CD4-positive, alpha-beta T cell (primary cell): ENCODE measurements around the gene MICAL2. TPM values are rescaled to one million over a fixed set of nuclear protein-coding genes. Genes with fewer than 3 reads are reported as not detected.

Source experiments
- ATAC-seq: fragments of 200-7000 bp; cut with Tn5 transposase; one replicate; pipeline ENCODE4 v1.10.0; 2022; ENCODE audit warnings: mild to moderate bottlenecking; ENCODE audit not compliant: poor library complexity
- CTCF ChIA-PET: fragments of 350-600 bp; sonication (Branson Sonifier 250); formaldehyde crosslinking; loops from one replicate; lab custom pipeline; 2021; ENCODE audit warnings: antibody characterized with exemption, inconsistent platforms; lab: Charles Lee
- POLR2A ChIA-PET: fragments of 350-600 bp; sonication (Branson Sonifier 250); formaldehyde crosslinking; loops from one replicate; lab custom pipeline; 2021; ENCODE audit warnings: antibody characterized with exemption, inconsistent platforms; lab: Charles Lee
- DNase-seq, 14 experiments: peaks; one replicate each; pipeline ENCODE4 v3.0.0-alpha.2; 2013 to 2020; ENCODE audit warnings: mixed read lengths in 2 of 14
- H3K27ac ChIP-seq, 2 donors: one replicate each; pipeline versions ENCODE4 v1.5.1 to v1.7.0; 2013; ENCODE audit warnings: low read length in 2 of 2, low read depth in 1 of 2, mild to moderate bottlenecking in 1 of 2
- H3K27me3 ChIP-seq, 2 experiments: 1 replicate in 1 of 2; 2 replicates in 1 of 2; pipeline versions ENCODE4 v1.6.1 to v1.7.0; 2013; ENCODE audit warnings: low read length in 2 of 2, control low read depth in 1 of 2, mild to moderate bottlenecking in 1 of 2, moderate library complexity in 1 of 2; ENCODE audit not compliant: insufficient read depth in 2 of 2, control insufficient read depth in 1 of 2
- H3K36me3 ChIP-seq: one replicate; pipeline ENCODE4 v1.6.1; 2013; ENCODE audit warnings: low read length, control low read depth; ENCODE audit not compliant: insufficient read depth
- H3K4me1 ChIP-seq: one replicate; pipeline ENCODE4 v1.6.1; 2013; ENCODE audit warnings: low read length, control low read depth; ENCODE audit not compliant: insufficient read depth
- H3K4me3 ChIP-seq: one replicate; pipeline ENCODE4 v1.5.1; 2013; ENCODE audit warnings: mild to moderate bottlenecking, low read length, moderate library complexity
- H3K9me3 ChIP-seq, 2 experiments: 1 replicate in 1 of 2; 2 replicates in 1 of 2; pipeline versions ENCODE4 v1.6.1 to v1.7.0; 2013; ENCODE audit warnings: low read length in 2 of 2, mild to moderate bottlenecking in 2 of 2, control low read depth in 1 of 2, moderate library complexity in 1 of 2; ENCODE audit not compliant: control insufficient read depth in 1 of 2, insufficient read depth in 1 of 2
- H3K27ac Mint-ChIP-seq: one replicate; pipeline ENCODE4 v1.8.0; 2020; ENCODE audit warnings: mixed read lengths
- H3K27me3 Mint-ChIP-seq: one replicate; pipeline ENCODE4 v1.8.0; 2021; ENCODE audit warnings: mixed read lengths
- H3K36me3 Mint-ChIP-seq: one replicate; pipeline ENCODE4 v1.8.0; 2021; ENCODE audit warnings: low read depth, mixed read lengths
- H3K4me1 Mint-ChIP-seq: one replicate; pipeline ENCODE4 v1.8.0; 2021; ENCODE audit warnings: low read depth, mixed read lengths
- H3K4me3 Mint-ChIP-seq: one replicate; pipeline ENCODE4 v1.8.0; 2020; ENCODE audit warnings: mild to moderate bottlenecking, mixed read lengths
- H3K9me3 Mint-ChIP-seq: one replicate; pipeline ENCODE4 v1.8.0; 2020; ENCODE audit warnings: mixed read lengths
- intact Hi-C, 2 experiments: fragments of 100-400 bp; cut with DNase I in 1 of 2; cut with micrococcal nuclease in 1 of 2; formaldehyde crosslinking; loops; one replicate each; pipeline versions ENCODE4 v1.15.1 to v1.9.0; 2023 to 2025; cut with DNase I, micrococcal nuclease
- total RNA-seq, 174 experiments: library from RNA in 2 of 174; stranded (reverse) in 2 of 174; gene quantifications; one replicate each; pipeline ENCODE4 v1.2.3 and lab custom pipeline; 2021 to 2026
- TF ChIP-seq, protein P1 (sequence below): fragments of 200-600 bp; IDR thresholded peaks from one replicate; pipeline ENCODE4 v1.8.0; 2022; ENCODE audit warnings: antibody characterized with exemption, mild to moderate bottlenecking

MICAL2 gene
- total RNA-seq, 2 experiments from 2014 or later = 12.8 to 14.1 TPM

DNA sequence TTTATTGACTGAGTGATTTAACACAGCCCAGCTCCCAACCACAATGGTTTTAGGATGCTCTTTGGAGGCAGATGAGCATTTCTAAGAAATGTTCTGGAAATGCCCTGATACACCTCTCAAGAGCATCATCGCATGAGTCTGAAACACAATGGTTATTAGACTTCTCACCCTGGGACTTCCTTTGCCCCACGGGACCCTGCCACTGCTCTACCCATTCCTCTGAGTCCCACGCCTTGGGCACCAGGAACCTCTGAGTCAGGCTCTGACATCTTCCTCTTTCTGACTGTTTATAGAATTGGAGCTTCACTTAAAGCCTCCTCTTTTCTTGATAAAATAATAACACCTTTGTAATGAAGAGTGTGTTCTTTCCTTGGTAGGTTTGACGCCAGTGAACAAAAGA is 181.4 kb downstream of the MICAL2 start:
- peaks cover 10% of the 10 kb centered on the region for H3K4me1 ChIP-seq
- H3K9me3 ChIP-seq = no peaks in the 10 kb centered on the region
- TF ChIP-seq, protein P1, sequence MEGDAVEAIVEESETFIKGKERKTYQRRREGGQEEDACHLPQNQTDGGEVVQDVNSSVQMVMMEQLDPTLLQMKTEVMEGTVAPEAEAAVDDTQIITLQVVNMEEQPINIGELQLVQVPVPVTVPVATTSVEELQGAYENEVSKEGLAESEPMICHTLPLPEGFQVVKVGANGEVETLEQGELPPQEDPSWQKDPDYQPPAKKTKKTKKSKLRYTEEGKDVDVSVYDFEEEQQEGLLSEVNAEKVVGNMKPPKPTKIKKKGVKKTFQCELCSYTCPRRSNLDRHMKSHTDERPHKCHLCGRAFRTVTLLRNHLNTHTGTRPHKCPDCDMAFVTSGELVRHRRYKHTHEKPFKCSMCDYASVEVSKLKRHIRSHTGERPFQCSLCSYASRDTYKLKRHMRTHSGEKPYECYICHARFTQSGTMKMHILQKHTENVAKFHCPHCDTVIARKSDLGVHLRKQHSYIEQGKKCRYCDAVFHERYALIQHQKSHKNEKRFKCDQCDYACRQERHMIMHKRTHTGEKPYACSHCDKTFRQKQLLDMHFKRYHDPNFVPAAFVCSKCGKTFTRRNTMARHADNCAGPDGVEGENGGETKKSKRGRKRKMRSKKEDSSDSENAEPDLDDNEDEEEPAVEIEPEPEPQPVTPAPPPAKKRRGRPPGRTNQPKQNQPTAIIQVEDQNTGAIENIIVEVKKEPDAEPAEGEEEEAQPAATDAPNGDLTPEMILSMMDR = no peak
- Mint-ChIP-seq H3K4me1 (peaks cover 18% of the 10 kb centered on the region), H3K4me3 (no peak overlapping the region), H3K27me3 (no peaks in the 10 kb centered on the region), H3K36me3 (no peaks in the 10 kb centered on the region), H3K9me3 (no peaks in the 10 kb centered on the region), H3K27ac (no peak overlapping the region)
- DNase-seq (no peak), ATAC-seq (no peak)
- no peak overlapping the region for H3K27ac ChIP-seq
- ChIA-PET POLR2A (no interaction called here), CTCF (no interaction called here)
- no peaks in the 10 kb centered on the region for H3K27me3 ChIP-seq
- intact Hi-C loops = no loop called here
- H3K36me3 ChIP-seq = no peaks in the 10 kb centered on the region
- H3K4me3 ChIP-seq = no peak overlapping the region

DNA sequence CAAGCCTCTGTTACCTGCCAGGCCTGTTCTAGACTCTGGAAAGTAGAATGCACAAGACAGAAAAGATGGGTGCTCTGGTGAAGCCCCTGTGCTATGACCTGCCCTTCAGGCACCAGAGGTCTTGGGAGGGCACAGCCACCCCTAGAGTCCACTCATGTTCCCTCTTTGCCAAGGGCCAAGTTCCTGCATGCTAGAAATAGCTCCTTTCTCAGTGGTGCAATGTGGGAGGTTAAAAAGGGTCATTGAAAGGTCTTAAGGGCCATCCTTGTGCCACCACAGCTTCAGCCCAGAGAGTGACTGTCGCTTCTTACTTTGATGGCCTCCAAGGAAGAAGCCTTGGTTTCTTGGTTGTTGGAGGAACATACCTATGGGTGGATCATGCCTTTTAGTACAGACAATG is 182.4 kb downstream of the MICAL2 start:
- TF ChIP-seq, protein P1 = no peak
- H3K27ac ChIP-seq = no peak overlapping the region
- DNase-seq = no peak
- H3K36me3 ChIP-seq = no peaks in the 10 kb centered on the region
- no peaks in the 10 kb centered on the region for H3K9me3 ChIP-seq
- Mint-ChIP-seq H3K36me3 (no peaks in the 10 kb centered on the region), H3K4me1 (peaks cover 18% of the 10 kb centered on the region), H3K27ac (no peak overlapping the region), H3K9me3 (no peaks in the 10 kb centered on the region), H3K4me3 (no peak overlapping the region), H3K27me3 (no peaks in the 10 kb centered on the region)
- CTCF ChIA-PET = no interaction called here
- POLR2A ChIA-PET = no interaction called here
- no peaks in the 10 kb centered on the region for H3K27me3 ChIP-seq
- no peak overlapping the region for H3K4me3 ChIP-seq
- intact Hi-C loops = no loop called here
- no peak for ATAC-seq
- H3K4me1 ChIP-seq = peaks cover 10% of the 10 kb centered on the region

DNA sequence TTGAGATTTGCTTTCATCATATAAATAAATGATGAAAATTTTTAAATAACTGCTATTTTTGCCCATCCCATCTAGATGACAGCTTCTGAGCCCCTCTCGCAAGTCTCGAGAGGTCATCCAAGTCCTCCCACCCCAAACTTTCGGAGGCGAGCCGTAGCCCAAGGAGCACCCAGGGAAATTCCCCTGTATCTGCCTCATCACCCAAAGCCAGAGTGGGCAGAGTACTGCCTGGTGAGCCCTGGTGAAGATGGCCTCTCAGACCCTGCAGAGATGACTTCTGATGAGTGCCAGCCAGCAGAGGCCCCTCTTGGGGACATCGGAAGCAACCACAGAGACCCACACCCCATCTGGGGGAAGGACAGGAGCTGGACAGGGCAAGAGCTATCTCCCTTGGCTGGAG is 183.1 kb downstream of the MICAL2 start:
- Mint-ChIP-seq H3K27me3 (no peaks in the 10 kb centered on the region), H3K36me3 (no peaks in the 10 kb centered on the region), H3K9me3 (no peaks in the 10 kb centered on the region), H3K4me3 (no peak overlapping the region), H3K4me1 (peaks cover 18% of the 10 kb centered on the region), H3K27ac (no peak overlapping the region)
- H3K27ac ChIP-seq = no peak overlapping the region
- no peaks in the 10 kb centered on the region for H3K27me3 ChIP-seq
- H3K4me1 ChIP-seq = peaks cover 10% of the 10 kb centered on the region
- ChIA-PET CTCF (no interaction called here), POLR2A (no interaction called here)
- no peak for ATAC-seq
- DNase-seq = no peak
- TF ChIP-seq, protein P1 = no peak
- H3K9me3 ChIP-seq = no peaks in the 10 kb centered on the region
- no peaks in the 10 kb centered on the region for H3K36me3 ChIP-seq
- H3K4me3 ChIP-seq = no peak overlapping the region
- intact Hi-C loops = no loop called here
